Activated B cell treated with CpG ODN at 0.5 μM for 24 hours (primary cell): ENCODE data around the gene PRKCI. TPM values are rescaled to one million over a fixed set of nuclear protein-coding genes. Genes with fewer than 3 reads are reported as not detected.
"Not testable (repeated sequence)": the region's sequence is repeated elsewhere in the genome, so short reads cannot be mapped to it uniquely, and the experiment has no call there.

Source experiments
- ATAC-seq: fragments of 200-7000 bp; cut with Tn5 transposase; one replicate; pipeline ENCODE4 v1.10.0; 2021; ENCODE audit warnings: low read depth, mild to moderate bottlenecking, moderate library complexity
- CTCF ChIA-PET: fragments of 350-600 bp; sonication (Branson Sonifier 250); formaldehyde crosslinking; loops from one replicate; lab custom pipeline; 2021; ENCODE audit warnings: antibody characterized with exemption; lab: Charles Lee
- POLR2A ChIA-PET: fragments of 350-600 bp; sonication (Branson Sonifier 250); formaldehyde crosslinking; loops from one replicate; lab custom pipeline; 2021; ENCODE audit warnings: antibody characterized with exemption; lab: Charles Lee
- DNase-seq: peaks from one replicate; pipeline ENCODE4 v3.0.0; 2022
- H3K27ac Mint-ChIP-seq: one replicate; pipeline ENCODE4 v1.8.0; 2020; ENCODE audit warnings: mixed read lengths
- H3K27me3 Mint-ChIP-seq: one replicate; pipeline ENCODE4 v1.8.0; 2021; ENCODE audit warnings: mixed read lengths
- H3K36me3 Mint-ChIP-seq: one replicate; pipeline ENCODE4 v1.8.0; 2021; ENCODE audit warnings: low read depth, mixed read lengths
- H3K4me1 Mint-ChIP-seq: one replicate; pipeline ENCODE4 v1.8.0; 2021; ENCODE audit warnings: mixed read lengths
- H3K4me3 Mint-ChIP-seq: one replicate; pipeline ENCODE4 v1.8.0; 2020; ENCODE audit warnings: mild to moderate bottlenecking, mixed read lengths
- H3K9me3 Mint-ChIP-seq: one replicate; pipeline ENCODE4 v1.8.0; 2020; ENCODE audit warnings: mixed read lengths
- CTCF ChIP-seq: fragments of 200-600 bp; IDR thresholded peaks from one replicate; pipeline ENCODE4 v1.8.0; 2022; ENCODE audit warnings: antibody characterized with exemption, mild to moderate bottlenecking
- intact Hi-C: fragments of 100-400 bp; cut with micrococcal nuclease; formaldehyde crosslinking; loops from one replicate; pipeline ENCODE4 v1.15.1; 2024
- total RNA-seq: library from RNA; stranded (reverse); gene quantifications from 2 replicates; pipeline ENCODE4 v1.2.3, GENCODE V29; 2022

The PRKCI gene
- total RNA-seq, 1 donor from 2014 or later, result 6.6 TPM

GRCh38 chr3:170201527-170201926, 20.7 kb upstream of the PRKCI start:
- H3K4me3 Mint-ChIP-seq, result no peak overlapping the region
- no peak for TF ChIP-seq CTCF
- intact Hi-C loops, result no loop called here
- no peak overlapping the region for H3K27ac Mint-ChIP-seq
- no peaks in the 10 kb centered on the region for H3K9me3 Mint-ChIP-seq
- H3K27me3 Mint-ChIP-seq, result peaks cover 13% of the 10 kb centered on the region
- POLR2A ChIA-PET, result no interaction called here
- DNase-seq, result no peak
- H3K4me1 Mint-ChIP-seq, result no peaks in the 10 kb centered on the region
- no peaks in the 10 kb centered on the region for H3K36me3 Mint-ChIP-seq
- ATAC-seq, result no peak
- CTCF ChIA-PET, result no interaction called here

GRCh38 chr3:170203457-170203856, 18.8 kb upstream of the PRKCI start:
- Mint-ChIP-seq H3K4me1 (no peaks in the 10 kb centered on the region), H3K4me3 (no peak overlapping the region)
- CTCF ChIA-PET, result no interaction called here

GRCh38 chr3:170204023-170204472, 18.2 kb upstream of the PRKCI start:
- Mint-ChIP-seq H3K36me3 (no peaks in the 10 kb centered on the region), H3K4me1 (no peaks in the 10 kb centered on the region), H3K4me3 (no peak overlapping the region), H3K9me3 (no peaks in the 10 kb centered on the region), H3K27me3 (peaks cover 21% of the 10 kb centered on the region), H3K27ac (no peak overlapping the region)
- POLR2A ChIA-PET, result interaction anchor here (0.5 kb wide), 1 partner anchor 141 kb away, joined by 5 read pairs; no protein-coding TSS in a partner anchor
- no peak for TF ChIP-seq CTCF
- no peak for ATAC-seq
- CTCF ChIA-PET, result no interaction called here
- DNase-seq, result no peak
- intact Hi-C loops, result no loop called here

More at GRCh38 chr3:170203457-170203856, 18.8 kb upstream of the PRKCI start:
- no peak for TF ChIP-seq CTCF
- intact Hi-C loops, result no loop called here
- no peaks in the 10 kb centered on the region for H3K9me3 Mint-ChIP-seq
- no peak for DNase-seq
- no peak overlapping the region for H3K27ac Mint-ChIP-seq
- no peak for ATAC-seq
- H3K36me3 Mint-ChIP-seq, result no peaks in the 10 kb centered on the region
- POLR2A ChIA-PET, result no interaction called here
- H3K27me3 Mint-ChIP-seq, result peaks cover 17% of the 10 kb centered on the region

- peaks cover 21% of the 10 kb centered on the region for H3K27me3 Mint-ChIP-seq
- ChIA-PET CTCF (no interaction called here), POLR2A (interaction anchor here (0.5 kb wide), 1 partner anchor 142 kb away, joined by 5 read pairs; no protein-coding TSS in a partner anchor)
- H3K36me3 Mint-ChIP-seq, result no peaks in the 10 kb centered on the region
- H3K4me3 Mint-ChIP-seq, result no peak overlapping the region
- DNase-seq (no peak), ATAC-seq (no peak)
- no peak overlapping the region for H3K27ac Mint-ChIP-seq
- H3K4me1 Mint-ChIP-seq, result no peaks in the 10 kb centered on the region
- no peaks in the 10 kb centered on the region for H3K9me3 Mint-ChIP-seq
- TF ChIP-seq CTCF, result no peak
- intact Hi-C loops, result no loop called here
These were observed 17.7 kb upstream of the PRKCI start for GRCh38 chr3:170204509-170204908.

- H3K9me3 Mint-ChIP-seq, result no peaks in the 10 kb centered on the region
- no peak for TF ChIP-seq CTCF
- H3K27ac Mint-ChIP-seq, result no peak overlapping the region
- ATAC-seq, result no peak
- no peak for DNase-seq
- no peaks in the 10 kb centered on the region for H3K36me3 Mint-ChIP-seq
- CTCF ChIA-PET, result no interaction called here
- peaks cover 24% of the 10 kb centered on the region for H3K27me3 Mint-ChIP-seq
- no peaks in the 10 kb centered on the region for H3K4me1 Mint-ChIP-seq
- intact Hi-C loops, result no loop called here
- POLR2A ChIA-PET, result no interaction called here
- H3K4me3 Mint-ChIP-seq, result no peak overlapping the region
These were observed 16.9 kb upstream of the PRKCI start for GRCh38 chr3:170205302-170205701.

- H3K27ac Mint-ChIP-seq, H3K4me3 Mint-ChIP-seq, intact Hi-C loops, H3K36me3 Mint-ChIP-seq, CTCF ChIA-PET, ATAC-seq, H3K9me3 Mint-ChIP-seq, DNase-seq, H3K4me1 Mint-ChIP-seq: not testable (repeated sequence)
- POLR2A ChIA-PET, result interaction anchor here (0.6 kb wide), 1 partner anchor 40 kb away, joined by 12 read pairs; no protein-coding TSS in a partner anchor
- H3K27me3 Mint-ChIP-seq, result peaks cover 23% of the 10 kb centered on the region
These were observed 16.0 kb upstream of the PRKCI start for GRCh38 chr3:170206164-170206762.
